Spleen (tissue), 11 donors: ENCODE data around the gene SPINT2. TPM values are rescaled to one million over a fixed set of nuclear protein-coding genes. Genes with fewer than 3 reads are reported as not detected.

Experiments used
- DNase-seq: peaks from one replicate; pipeline ENCODE4 v3.0.0-alpha.2; 2020
- H3K27ac ChIP-seq, 8 donors: fragments of 200-600 bp; sonication (generic) in 7 of 8; 1 replicate in 4 of 8; 2 replicates in 4 of 8; pipeline versions ENCODE4 v1.5.0 to v1.8.0; 2016 to 2021; ENCODE audit warnings: inconsistent platforms in 4 of 8, mild to moderate bottlenecking in 4 of 8, moderate library complexity in 1 of 8
- H3K27me3 ChIP-seq, 7 donors: fragments of 200-600 bp; sonication (generic) in 6 of 7; replicated peaks in 1 of 7; 1 replicate in 4 of 7; 2 replicates in 3 of 7; pipeline versions ENCODE4 v1.5.0 to v1.8.0; 2016 to 2021; ENCODE audit warnings: inconsistent platforms in 3 of 7, mild to moderate bottlenecking in 1 of 7
- H3K36me3 ChIP-seq, 6 donors: fragments of 200-600 bp; sonication (generic) in 5 of 6; 1 replicate in 4 of 6; 2 replicates in 2 of 6; pipeline versions ENCODE4 v1.5.0 to v1.8.0; 2016 to 2021; ENCODE audit warnings: inconsistent platforms in 2 of 6
- H3K4me1 ChIP-seq, 6 donors: fragments of 200-600 bp; sonication (generic) in 5 of 6; 1 replicate in 3 of 6; 2 replicates in 3 of 6; pipeline versions ENCODE4 v1.5.0 to v1.8.0; 2016 to 2021; ENCODE audit warnings: inconsistent platforms in 3 of 6
- H3K4me3 ChIP-seq, 8 donors: fragments of 200-600 bp; sonication (generic) in 7 of 8; 1 replicate in 4 of 8; 2 replicates in 4 of 8; pipeline versions ENCODE4 v1.5.0 to v1.8.0; 2016 to 2021; ENCODE audit warnings: inconsistent platforms in 4 of 8, mild to moderate bottlenecking in 4 of 8, moderate library complexity in 2 of 8
- H3K9me3 ChIP-seq, 8 donors: fragments of 200-600 bp; sonication (generic) in 7 of 8; 1 replicate in 4 of 8; 2 replicates in 4 of 8; pipeline versions ENCODE4 v1.5.0 to v1.8.0; 2016 to 2021; ENCODE audit warnings: inconsistent platforms in 4 of 8
- POLR2A ChIP-seq, 3 donors: fragments of 450-650 bp; IDR thresholded peaks; one replicate each; pipeline ENCODE4 v1.5.1; 2017; ENCODE audit warnings: antibody characterized with exemption in 3 of 3, mild to moderate bottlenecking in 1 of 3
- POLR2AphosphoS5 ChIP-seq, 3 donors: sonication (generic); formaldehyde crosslinking; IDR thresholded peaks; one replicate each; pipeline ENCODE4 v1.5.1; 2017; ENCODE audit warnings: antibody characterized with exemption in 3 of 3
- WGBS, 5 donors: extraction: QIAGEN DNeasy Blood & Tissue Kit in 3 of 5; methylation state at CpG; one replicate each; pipeline versions ENCODE4 v1.1.5 to v1.1.7; 2013 to 2018; 5-methylcytosine and 5-hydroxymethylcytosine counted together
- intact Hi-C: fragments of 100-400 bp; cut with DNase I; formaldehyde crosslinking; loops from one replicate; pipeline ENCODE4 v1.15.0; 2023; ENCODE audit warnings: low total_unique reads
- polyA plus RNA-seq, 3 donors: library from polyadenylated mRNA; stranded (reverse); fragments of 200-250 nt; gene quantifications; one replicate each; pipeline ENCODE4 v1.2.1, GENCODE V29; 2013
- total RNA-seq, 7 donors: library from RNA; depleted of rRNA in 3 of 7; stranded (reverse); fragments of >200 nt in 3 of 7; fragmentation: NEBNext Ultra II Directional in 4 of 7; extraction: Animal tissue kit (Norgen Biotek cat#: 25700) in 4 of 7; gene quantifications; one replicate each; pipeline versions ENCODE4 v1.1.0 to v1.2.1, GENCODE V29; 2016 to 2021
- TF ChIP-seq, protein P1 (sequence below), 11 experiments: fragments of 200-600 bp in 7 of 11; fragments of 450-650 bp in 4 of 11; sonication (generic) in 4 of 11; IDR thresholded peaks in 8 of 11; conservative IDR thresholded peaks in 3 of 11; 1 replicate in 7 of 11; 2 replicates in 4 of 11; pipeline versions ENCODE4 v1.4.0 to v1.8.0; 2016 to 2021; ENCODE audit warnings: antibody characterized with exemption in 11 of 11, inconsistent platforms in 4 of 11, mild to moderate bottlenecking in 1 of 11
- donor health status: healthy with polysubstance abuse.
- donor health status: DM: no; HTN: no; CAD: no; lungs with moderate emphysema.
- donor health status: DM: no; HTN: no; CAD: no.
- donor health status: Bipolar disorder and iron deficiency.
- donor health status: healthy.
- donor health status: DM: no; HTN: no; CAD: no.
- donor health status: DM: yes; HTN: yes; CAD: no.

The SPINT2 gene
- total and polyA plus RNA-seq, 10 donors: 41.2 to 87.8 (median 64.4) TPM

DNA sequence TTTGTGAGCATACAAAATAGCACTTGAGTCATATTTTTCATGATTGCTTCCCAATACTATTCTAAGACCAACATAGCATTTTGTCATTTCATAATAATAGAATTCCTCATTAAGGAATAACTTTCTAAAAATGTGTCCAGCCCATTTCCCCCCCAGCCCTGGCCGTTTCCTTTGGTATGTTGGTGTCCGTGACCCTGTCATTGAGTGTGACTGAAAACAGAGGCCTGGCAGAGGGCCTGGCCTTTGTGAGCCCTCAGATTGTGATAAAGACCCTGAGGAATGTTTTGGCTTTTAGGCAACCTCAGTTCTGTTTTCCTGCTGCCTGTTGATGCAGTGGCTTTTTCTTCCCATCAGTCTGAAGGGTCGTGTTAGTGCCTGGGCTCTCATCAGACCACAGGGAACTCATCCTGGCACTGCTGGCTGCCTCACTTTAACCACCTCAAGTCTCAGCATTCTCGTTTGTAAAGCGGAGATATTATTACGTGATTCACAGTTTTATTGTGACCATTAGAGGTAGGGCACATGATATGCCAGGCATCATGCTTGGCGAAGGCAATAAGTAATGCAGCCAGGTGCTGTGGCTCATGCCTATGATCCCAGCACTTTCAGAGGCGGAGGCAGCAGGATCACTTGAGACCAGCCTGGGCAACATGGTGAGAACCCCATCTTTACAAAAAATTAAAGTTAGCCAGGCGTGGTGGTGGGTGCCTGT, 13.8 kb downstream of the SPINT2 start:
- Histone ChIP-seq H3K4me1 (peaks cover 34 to 98% (median 72%) of the 10 kb centered on the region in 6 donors), H3K27me3 (no peaks in the 10 kb centered on the region), H3K27ac (peak overlapping the region; percentile 21 to 84 (median 76)), H3K36me3 (peaks cover 0 to 16% (median 0%) of the 10 kb centered on the region in 6 donors), H3K4me3 (no peak overlapping the region), H3K9me3 (no peaks in the 10 kb centered on the region)
- DNase-seq: no peak
- TF ChIP-seq, protein P1, sequence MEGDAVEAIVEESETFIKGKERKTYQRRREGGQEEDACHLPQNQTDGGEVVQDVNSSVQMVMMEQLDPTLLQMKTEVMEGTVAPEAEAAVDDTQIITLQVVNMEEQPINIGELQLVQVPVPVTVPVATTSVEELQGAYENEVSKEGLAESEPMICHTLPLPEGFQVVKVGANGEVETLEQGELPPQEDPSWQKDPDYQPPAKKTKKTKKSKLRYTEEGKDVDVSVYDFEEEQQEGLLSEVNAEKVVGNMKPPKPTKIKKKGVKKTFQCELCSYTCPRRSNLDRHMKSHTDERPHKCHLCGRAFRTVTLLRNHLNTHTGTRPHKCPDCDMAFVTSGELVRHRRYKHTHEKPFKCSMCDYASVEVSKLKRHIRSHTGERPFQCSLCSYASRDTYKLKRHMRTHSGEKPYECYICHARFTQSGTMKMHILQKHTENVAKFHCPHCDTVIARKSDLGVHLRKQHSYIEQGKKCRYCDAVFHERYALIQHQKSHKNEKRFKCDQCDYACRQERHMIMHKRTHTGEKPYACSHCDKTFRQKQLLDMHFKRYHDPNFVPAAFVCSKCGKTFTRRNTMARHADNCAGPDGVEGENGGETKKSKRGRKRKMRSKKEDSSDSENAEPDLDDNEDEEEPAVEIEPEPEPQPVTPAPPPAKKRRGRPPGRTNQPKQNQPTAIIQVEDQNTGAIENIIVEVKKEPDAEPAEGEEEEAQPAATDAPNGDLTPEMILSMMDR (IDR thresholded peaks at IDR 0.05 in 8 of 11, conservative IDR thresholded peaks at IDR 0.05 in 3 of 11): peak in 1 of 11 experiments; percentile 5
- TF ChIP-seq POLR2A (IDR thresholded peaks at IDR 0.05): no peak
- TF ChIP-seq POLR2AphosphoS5 (IDR thresholded peaks at IDR 0.05): peak in 2 of 3 donors; percentile 56 to 87
- WGBS, 5 donors: 57 to 70% (median 67%) methylated on average over 9 of the region's 9 CpGs
- intact Hi-C loops: no loop called here

DNA sequence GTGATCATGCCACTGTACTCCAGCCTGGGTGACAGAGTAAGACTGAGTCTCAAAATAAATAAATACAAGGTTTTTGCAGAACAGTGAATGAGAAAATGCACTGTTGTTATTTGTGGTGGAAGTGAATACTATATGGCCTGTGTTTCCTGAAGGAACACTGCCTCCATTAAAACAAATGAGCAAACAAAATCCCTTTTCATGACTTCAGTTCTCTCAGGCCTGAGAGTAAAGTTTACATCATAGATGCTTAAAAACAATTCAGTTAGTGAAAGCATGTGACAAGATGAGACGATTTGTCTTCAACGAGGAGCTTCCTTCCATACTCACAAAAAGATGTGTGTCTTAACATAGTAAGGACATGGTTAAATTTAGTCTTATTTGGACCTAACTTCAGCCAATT, 14.4 kb downstream of the SPINT2 start:
- 46 to 79% (median 60%) methylated on average over 2 of the region's 2 CpGs for WGBS, 5 donors
- Histone ChIP-seq H3K27ac (peak overlapping the region; percentile 21 to 84 (median 76)), H3K4me3 (no peak overlapping the region), H3K4me1 (peaks cover 35 to 97% (median 72%) of the 10 kb centered on the region in 6 donors), H3K9me3 (no peaks in the 10 kb centered on the region), H3K36me3 (peaks cover 0 to 16% (median 0%) of the 10 kb centered on the region in 6 donors), H3K27me3 (no peaks in the 10 kb centered on the region)
- DNase-seq: no peak
- TF ChIP-seq POLR2A (IDR thresholded peaks at IDR 0.05): no peak
- TF ChIP-seq, protein P1 (IDR thresholded peaks at IDR 0.05 in 8 of 11, conservative IDR thresholded peaks at IDR 0.05 in 3 of 11): no peak
- TF ChIP-seq POLR2AphosphoS5 (IDR thresholded peaks at IDR 0.05): no peak
- intact Hi-C loops: no loop called here

DNA sequence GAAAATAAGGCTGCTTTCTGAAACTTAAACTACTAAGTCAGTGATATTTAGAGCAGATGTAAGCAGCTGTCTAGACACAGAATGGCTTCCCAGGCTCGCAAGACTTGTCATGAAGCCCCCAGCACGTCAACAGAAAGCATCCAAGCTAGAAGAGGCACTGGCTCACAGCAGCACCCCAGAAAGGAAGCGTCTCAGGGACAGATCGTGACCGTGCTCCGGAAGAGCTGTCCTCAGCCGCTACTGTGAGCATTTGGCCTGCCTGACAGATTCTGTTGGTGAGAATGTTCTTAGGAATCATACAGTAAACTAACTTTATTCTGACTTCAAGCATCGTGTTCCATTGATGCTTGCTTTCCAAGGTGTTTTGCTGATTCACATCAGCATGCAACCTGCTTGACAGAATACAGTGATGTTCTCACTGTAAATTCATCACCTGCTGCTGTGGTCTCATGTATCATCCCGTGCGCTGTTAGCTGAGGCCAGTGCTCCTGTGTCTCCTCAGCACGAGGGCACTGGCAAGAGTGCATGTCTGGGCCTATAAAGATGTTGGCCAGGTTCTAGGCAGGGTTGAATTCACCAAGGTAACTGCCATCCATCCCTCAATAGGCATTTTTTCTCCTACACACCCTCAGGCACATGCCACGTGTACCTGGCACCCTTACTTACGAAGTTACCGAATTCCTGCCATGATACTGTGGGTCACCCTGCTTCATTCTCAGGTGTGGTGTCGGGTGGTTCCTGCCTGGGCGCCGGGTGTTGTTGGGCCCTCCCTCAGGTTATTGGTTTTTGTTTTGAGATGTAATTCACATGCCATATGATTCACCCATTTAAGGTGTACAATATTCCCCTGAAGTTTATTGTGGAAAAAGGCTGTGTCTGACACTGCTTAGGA, 15.9 kb downstream of the SPINT2 start:
- Histone ChIP-seq H3K4me1 (peaks cover 34 to 97% (median 72%) of the 10 kb centered on the region in 6 donors), H3K4me3 (no peak overlapping the region), H3K27ac (peak overlapping the region; percentile 23 to 82 (median 75)), H3K36me3 (peaks cover 0 to 30% (median 0%) of the 10 kb centered on the region in 6 donors), H3K9me3 (no peaks in the 10 kb centered on the region), H3K27me3 (no peaks in the 10 kb centered on the region)
- WGBS, 5 donors: 72 to 82% (median 73%) methylated on average over 17 of the region's 17 CpGs
- TF ChIP-seq POLR2AphosphoS5 (IDR thresholded peaks at IDR 0.05) (peak in 2 of 3 donors; percentile 46 to 48), POLR2A (IDR thresholded peaks at IDR 0.05) (no peak)
- TF ChIP-seq, protein P1 (IDR thresholded peaks at IDR 0.05 in 8 of 11, conservative IDR thresholded peaks at IDR 0.05 in 3 of 11): no peak
- intact Hi-C loops: no loop called here
- no peak for DNase-seq
